Activated T-helper 9 cell treated with anti-CD3 and anti-CD28 coated beads, Interleukin-2, amount 50 U/mL, for 16 hours (primary cell): ENCODE results near the gene C5orf58.
"Not testable (repeated sequence)": the region's sequence is repeated elsewhere in the genome, so short reads cannot be mapped to it uniquely, and the experiment has no call there.

Source experiments
- DNase-seq: peaks from one replicate; pipeline ENCODE4 v3.0.0-alpha.2; 2020; ENCODE audit warnings: low read depth

Gene C5orf58

DNA sequence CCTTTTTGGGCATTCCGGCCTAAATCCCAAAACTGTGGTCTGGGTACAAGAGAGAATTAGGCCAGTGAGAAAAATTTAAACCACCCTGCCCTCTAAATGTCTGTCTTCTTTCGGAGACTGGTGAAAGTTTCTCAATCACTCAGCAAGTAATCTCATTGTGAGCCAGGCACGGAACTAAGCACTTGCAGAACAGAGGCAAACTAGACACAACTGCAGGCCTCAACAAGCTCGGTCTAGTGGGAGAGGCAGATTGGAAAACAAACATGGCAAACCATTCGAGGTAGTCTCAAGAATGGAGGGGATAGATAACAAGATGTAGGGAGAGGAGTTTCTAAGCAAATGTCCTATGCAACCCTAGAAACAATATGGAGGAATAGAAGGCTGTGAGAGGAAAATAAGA, 8.9 kb upstream of the C5orf58 start:
- DNase-seq: no peak

DNA sequence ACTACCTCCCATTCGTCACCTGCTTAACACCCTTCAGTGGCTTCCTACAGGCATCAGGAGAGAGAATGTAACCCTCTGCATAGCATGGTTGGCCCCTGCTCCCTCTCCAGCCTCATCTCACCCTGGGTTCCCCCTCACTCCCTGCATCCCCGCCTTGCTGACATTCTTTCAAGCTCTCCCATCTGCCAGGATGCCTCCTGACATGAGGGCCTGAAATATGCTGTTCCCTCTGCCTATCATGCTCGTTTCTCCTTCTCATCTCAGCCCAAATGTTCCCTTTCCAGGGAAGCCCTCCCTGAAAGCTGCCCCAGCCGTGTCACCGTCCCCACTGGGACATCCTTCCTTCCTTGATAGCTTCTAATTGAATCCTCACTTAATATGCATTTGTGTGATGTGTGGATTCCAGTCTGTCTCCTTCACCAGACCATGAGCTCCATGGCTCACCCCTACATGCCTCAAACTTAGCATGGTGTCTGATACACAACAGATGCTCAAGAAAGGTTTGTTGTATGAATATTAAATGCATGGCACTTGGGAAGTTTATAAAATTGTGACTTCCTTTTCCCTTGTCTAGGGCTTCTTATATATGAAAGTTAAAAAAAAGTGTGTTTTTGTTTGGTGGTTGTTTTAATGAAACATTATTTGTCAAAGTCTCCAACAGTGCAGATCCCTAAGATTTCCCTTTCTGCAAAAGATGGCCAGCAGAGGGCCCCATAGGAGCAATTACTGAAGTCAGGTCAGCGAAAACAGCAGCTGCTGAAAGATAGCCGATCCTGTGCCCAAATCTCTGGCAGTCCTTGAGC, 7.3 kb upstream of the C5orf58 start:
- DNase-seq: peak; percentile 55

DNA sequence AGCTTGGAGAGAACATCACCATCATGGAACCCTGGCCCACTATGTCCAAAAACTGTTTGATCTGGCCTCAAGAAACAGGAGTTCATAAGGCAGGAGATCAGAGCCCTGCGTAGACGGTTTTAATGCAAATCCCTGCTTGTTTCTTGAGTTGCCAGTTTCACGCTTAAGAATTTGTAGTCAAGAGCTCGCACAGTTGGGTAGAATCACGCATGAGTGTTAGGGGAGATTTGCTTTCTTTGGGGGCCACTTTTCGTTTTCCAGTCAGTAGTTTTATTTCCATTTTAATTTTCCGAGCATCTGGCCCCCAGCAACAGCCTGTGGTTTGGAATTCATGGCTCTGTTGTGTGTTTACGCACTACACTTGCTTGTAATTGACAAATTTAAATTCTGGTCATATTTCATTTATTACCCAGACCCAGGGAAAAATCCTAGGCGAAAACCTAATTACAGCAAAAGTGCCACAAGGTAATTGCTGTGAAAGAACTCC, 6.6 kb upstream of the C5orf58 start:
- DNase-seq: no peak

DNA sequence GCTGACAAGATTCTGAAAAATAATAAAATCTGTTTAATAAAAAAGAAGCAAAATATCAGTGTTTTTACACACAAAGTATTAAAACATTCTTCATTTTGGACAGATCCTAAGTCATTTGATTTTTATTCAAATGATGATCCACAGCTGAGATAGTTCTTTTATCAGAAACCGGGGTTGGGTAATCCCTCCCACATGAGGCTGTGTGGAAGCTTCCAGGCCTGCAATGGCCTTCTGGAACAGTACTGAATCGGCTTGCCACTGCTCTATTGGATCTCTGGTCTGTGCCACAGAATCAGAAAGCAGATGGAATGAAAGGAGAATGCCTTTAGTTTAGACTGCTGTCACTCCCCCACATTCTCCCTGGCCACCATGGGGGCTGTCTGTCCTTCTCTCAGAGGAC, 6.1 kb upstream of the C5orf58 start:
- no peak for DNase-seq

DNA sequence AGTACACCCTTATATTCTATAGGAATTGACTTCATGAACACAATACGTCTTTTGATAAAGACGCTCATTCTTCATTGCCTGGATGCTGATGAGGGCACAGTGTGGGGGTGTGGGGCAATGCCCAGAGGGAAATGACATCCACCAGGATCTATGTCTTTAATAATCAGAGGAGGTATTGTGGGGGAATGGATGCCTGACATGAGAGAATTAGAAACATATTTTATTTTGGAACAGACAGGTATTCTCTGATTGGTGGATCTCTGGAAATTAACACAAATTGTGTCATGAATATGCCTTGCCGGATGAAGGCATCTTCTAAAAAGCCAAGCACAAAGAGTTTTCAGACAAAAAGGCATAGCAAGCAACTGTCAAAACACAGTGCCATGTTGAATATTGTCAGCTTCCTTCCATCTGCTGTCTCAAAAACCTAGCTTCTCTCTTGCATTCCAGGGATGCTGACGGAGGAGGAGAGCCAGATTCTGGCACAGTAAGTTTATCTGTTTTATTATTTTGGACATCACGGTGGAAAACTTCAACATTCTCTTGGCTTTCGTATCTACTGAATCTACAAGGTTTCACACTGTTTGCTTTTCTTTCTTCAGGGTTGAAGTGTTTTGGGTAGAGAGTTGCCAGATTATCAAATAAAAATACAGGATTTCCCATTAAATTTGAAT, 3.9 kb upstream of the C5orf58 start:
- DNase-seq: no peak

DNA sequence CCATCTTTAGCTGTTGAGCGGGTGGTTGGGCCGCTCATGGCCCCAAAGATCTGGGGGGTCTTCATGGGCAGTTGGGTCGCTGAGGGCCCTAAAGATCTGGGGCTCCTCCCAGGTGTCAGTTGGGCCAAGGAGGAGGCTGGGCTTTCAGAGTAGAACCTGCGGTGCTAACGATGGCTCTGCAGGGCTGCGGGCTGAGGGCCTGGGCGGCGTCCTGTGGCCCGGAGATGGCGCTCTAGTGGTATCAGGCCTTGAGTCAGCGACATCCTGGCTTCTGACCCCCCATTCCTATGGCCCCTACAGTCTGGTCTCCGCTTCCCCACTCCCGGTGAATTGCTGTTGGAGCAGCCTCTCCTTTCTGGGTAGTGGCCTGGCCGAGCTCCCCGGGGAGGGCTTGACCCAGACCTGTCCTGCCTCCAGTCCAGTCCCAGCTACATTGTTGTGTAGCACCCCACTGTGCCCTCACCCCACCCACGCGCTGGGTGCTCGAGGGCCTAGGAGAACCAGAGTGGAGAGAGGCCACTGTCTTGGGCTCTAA, 640 bp downstream of the C5orf58 start:
- no peak for DNase-seq

DNA sequence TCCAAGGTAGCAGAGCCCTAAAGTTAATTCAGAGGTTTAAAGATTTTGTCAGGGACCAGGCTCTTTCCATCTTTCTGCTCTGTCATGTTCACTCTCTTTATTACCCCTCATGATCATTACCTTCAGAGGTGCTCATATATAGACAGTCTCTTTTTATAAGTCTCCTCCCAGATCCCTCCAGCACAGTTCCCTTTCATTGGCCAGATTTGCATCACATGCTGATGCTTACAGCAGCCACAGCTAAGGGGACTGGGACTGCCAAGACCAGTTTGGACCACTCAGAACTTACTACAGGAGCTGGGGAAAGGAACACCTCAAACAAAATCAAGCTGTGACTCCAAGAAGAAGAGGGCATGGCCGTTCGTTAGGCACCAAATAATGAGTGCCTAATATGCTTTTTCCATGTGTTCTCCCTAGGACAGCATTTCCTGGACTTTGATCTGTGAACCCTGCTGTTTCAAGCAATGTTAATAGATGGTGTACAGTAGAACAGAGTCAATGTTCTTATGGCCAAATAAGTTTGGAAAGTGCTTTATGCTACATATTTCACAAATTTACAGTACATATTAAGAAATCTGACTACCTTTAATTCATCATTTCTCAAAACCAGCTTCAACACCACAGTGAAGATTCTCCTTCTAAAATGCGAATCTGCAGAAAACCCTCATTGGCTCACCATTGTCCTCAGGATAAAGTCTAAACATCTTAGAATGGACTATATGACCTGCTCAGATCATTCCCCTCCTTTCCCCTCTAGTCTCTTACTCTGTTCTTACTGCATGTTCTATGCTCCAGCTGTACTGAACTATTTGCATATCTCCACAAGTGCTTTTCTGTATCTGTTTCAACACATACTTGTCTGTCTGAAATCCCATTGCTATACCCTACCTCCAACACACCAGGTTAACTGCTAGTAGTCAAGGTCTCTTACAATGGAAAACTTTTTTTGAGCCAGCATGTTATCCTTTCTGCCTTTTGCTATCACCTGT, 3.4 kb downstream of the C5orf58 start:
- DNase-seq: no peak

DNA sequence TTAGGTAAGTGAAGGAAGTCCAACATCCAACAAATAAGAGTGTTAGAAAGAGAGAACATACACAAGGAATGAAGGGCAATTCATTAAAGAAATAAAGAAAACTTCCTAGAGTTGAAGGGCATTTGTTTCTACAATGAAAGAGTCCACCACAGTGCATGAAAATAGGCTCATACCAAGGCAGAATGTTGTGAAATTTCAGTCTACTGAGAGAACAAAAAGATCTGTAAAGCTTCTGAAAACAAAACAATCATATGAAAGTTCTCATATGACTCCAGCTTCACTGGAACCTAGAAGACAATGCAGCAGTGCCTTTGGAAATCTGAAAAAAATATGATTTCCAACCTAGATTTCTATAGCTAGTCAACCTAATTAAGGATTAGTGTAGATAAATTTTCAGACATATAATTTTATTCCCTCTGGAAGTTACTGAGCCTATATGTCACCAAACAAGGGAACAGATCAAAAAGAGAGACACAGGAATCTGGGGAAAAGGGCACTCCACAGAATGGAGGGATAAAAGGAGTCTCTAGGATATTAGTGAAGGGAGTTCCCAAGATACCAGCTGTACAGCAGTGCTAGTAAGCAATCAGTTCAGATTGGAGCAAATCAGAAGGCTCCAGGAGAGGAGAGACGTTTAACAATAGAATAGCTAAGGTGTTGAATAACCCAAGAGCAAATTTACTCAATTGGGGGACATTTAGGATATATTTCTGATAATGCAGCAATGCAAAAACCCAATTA, 5.8 kb downstream of the C5orf58 start:
- DNase-seq: no peak

DNA sequence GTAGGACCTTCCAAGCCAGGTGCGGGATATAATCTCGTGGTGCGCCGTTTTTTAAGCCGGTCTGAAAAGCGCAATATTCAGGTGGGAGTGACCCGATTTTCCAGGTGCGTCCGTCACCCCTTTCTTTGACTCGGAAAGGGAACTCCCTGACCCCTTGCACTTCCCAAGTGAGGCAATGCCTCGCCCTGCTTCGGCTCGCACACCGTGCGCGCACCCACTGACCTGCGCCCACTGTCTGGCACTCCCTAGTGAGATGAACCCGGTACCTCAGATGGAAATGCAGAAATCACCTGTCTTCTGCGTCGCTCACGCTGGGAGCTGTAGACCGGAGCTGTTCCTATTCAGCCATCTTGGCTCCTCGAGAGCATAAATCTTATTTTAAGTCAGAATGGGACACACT, 12.7 kb downstream of the C5orf58 start:
- not testable (repeated sequence) for DNase-seq

DNA sequence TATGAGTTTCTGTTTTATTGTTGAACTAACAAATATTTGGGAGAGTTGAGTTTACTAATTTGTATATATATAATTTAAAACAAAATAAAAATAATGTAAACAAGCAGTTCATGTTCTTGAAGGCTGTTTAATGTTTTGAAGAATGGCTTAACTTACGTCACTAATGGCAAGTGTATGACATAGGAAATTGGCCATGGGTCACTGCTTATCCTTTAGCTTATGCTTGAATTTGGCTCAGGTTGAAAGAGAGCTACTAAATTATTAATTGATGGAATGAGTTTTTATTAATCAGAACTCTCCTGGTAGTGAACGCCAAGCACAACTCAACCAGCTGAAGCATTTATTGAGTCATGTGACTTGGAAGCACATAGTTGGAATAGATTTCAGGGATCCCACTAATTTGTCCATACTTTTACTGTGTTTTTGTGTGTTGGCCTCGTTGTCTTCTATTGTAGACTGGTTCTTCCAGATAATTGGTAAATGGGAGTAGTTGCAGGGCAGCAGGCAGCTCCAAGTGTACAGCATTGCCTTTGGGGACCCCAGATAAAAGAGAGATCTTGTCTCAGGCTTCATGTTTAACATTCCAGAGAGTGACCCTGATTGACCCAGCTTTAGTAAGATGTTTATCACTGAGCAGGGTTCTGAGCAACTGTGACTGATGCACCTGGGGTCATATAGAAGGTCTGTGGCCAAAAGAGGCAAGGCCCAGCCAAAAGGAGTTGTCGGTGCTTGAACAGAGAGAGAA, 13.5 kb downstream of the C5orf58 start:
- DNase-seq: no peak

DNA sequence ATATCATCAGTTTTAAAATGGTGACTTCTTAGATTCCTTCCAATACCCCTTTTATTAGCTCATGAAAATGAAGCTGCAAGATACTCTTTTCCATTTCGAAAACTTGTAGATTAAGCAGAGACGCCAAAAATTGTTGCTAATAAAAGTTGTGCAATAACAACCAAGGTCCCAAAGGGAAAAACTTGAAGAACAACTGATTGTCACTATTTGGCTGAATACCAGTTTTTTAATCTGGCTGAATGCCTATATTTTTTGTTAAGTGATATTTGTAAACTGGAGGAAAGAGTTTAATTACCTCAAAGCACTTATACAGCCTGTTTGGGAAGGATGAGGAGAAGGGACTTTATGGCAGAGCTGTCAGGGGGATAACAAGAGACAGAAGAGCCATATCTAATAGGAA, 14.6 kb downstream of the C5orf58 start:
- no peak for DNase-seq

DNA sequence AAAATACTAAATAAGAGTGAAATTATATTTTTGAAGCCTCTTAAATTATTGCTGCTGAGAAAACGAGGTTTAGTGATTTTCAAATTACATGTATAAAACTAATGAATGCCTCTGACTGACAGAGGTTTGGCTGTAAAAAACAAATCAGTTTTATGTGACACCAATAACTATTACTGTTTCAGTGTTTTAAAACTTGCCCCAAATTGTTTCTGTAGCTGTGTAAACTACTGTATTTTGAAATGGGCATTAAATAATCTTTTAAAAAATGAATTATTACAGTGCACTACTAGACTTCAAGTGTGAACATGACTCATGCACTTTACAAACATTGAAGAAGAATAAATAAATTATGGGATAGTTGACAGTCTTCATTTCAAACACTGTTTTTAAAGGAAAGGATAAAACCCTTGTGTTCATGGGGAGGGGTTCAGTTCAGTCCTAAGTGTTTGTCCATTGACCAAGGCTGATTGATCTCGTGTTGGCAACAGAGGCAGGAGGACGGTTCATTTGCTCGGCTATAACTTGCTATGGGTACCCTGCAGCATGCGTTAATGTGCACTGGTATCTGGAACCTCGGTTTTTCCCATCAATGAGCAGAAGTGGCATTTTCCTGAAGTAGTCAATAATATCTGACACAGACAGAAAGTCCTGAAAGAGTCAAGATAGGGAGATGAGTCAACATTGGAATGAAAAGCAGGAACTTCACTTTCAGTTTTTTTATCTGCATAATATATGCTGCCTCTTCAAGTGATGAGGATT, 15.6 kb downstream of the C5orf58 start:
- DNase-seq: no peak

DNA sequence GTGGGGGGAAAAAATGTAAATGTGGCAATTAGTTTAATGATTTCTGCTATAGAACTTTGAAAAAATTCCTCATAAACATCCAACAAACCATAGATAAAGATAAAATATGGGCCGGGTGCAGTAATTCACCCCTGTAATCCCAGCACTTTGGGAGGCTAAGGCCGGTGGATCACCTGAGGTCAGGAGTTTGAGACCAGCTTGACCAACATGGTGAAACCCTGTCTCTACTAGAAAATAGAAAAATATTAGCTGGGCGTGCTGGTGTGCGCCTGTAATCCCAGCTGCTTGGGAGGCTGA, 16.1 kb downstream of the C5orf58 start:
- not testable (repeated sequence) for DNase-seq

DNA sequence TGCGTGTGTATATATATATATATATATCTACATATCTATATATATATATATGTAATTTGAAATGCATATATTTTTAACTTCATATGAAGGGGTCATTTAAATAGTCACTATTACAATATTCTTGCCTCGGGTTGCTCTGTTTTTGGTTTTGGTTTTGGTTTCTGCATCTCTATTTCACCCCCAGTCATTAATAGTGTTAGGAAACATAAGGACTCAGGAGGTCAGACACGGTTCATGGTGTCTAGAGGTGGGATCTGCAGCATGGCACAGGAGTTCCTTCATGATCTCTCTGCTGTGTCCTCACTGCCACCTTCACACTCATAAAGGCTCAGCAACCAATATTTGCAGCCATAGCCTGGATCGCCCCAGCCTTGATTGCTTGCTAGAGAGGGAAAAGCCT, 16.6 kb downstream of the C5orf58 start:
- no peak for DNase-seq

DNA sequence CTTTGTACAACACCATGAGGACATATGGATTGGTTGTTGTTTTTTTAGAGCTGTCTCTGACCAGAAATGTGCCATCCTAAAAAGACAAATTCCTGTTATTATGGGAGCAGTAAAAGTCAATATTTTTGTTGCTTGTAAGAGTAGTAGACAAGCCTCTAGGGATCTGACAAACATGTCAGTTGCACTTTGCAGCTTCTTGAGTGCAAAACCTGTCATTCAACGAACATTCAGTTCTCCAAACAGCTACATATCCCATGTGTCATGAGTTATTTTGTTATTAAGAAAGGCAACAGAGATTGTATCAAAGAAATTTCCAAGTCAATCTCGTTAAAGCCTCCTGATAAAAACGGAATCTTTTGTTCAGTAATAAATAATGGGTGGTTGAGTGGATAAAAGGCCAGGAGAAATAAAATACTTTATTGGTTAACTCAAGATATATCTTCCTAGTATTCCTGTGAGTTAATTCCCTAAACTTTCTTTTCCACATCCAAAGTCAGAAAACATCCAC, 18.1 kb downstream of the C5orf58 start:
- DNase-seq: no peak

DNA sequence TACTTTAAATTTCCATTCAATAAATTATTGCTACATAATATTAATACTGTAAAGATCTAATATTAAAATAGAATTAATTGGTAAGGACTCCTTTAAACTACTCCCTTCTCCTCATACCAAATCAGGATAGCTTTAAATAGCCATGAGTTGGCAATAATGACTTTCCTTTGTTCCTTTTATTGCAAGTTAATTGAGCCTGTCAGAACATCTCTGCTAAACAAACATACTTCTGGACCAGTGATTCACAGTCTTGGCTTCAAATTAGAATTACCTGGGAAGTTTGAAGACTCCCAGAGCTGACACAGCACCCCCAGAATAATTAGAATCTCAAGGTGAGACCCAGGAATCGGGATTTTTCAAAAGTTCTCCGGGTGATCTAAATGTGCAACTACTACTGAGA, 18.7 kb downstream of the C5orf58 start:
- DNase-seq: no peak

DNA sequence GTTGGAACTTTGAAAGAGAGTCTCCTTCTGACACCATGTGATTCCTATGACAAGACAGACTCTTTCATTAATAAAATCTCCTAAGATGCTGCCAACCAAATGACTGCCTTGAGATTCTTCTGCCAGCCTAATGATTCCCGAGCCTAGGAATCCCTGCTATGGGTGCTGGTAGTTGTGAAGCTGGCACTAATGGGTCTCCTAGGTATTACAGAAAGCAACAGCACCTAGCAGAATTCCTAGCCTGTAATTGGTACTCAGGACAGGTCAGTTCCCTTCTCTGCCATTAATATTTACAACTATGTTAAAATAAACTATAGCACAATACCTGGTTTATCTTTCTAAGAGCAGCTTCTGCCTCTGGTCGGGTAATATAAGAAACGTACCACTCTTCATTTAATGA, 19.3 kb downstream of the C5orf58 start:
- no peak for DNase-seq

DNA sequence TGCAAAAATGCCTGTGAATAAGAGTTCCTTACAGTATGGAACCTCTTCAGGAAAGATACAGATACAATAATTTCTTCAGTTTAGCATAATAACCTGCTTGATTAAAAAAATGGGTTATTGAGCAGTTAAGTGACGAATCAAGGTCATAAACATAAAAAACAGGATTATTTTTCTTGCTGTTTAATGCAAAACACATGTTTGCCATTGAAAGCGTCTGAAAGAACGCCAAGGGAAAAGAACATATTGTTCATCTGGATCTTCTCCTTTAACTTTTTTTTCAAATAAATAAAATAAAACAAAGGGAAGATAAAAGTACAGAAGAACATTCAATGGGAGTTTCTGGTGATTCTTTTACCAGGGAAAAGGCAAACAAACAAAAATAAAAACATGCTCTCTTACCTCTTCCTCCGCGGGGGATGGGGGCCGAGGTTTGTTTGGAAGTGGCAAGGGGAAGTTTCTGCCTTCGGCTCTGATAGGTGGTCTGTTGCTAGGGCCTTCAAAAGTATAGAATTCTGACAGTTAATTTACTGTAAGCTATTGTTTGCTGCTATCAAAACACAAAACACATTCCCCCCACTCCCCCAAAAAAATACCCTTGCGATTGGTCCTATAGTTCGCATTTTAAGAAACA, 20.1 kb downstream of the C5orf58 start:
- DNase-seq: no peak

DNA sequence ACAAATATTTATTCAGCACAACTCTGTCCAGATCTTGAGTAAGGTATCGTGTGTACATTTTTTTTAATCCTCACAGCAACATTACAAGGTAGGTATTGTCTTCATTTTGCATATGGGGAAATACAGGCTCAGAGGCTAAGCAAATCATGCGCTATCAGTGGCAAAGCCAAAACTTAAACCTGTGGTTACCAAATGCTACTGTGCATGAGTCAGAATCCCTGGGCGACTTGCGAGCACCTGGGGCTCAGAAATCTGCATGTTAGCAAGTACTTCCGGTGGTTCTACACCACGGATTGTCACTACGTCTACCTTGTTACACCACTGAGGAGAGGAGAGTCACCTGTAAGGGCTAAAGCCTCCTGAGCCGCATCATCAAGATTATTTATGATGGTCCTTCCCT, 21.3 kb downstream of the C5orf58 start:
- peak; percentile 49 for DNase-seq
